Measurements from ENCODE around the gene KRR1. TPM values are rescaled to one million over a fixed set of nuclear protein-coding genes. Genes with fewer than 3 reads are reported as not detected.

Gene KRR1
- total and polyA plus RNA-seq, 8 donors = 6.8 to 23.7 (median 17.1) TPM

GRCh38 chr12:75539889-75540288 lies 28.5 kb upstream of the KRR1 start:
- Histone ChIP-seq H3K27me3 (no peaks in the 10 kb centered on the region), H3K9me3 (no peaks in the 10 kb centered on the region), H3K27ac (no peak overlapping the region), H3K36me3 (no peaks in the 10 kb centered on the region), H3K4me3 (no peak overlapping the region), H3K4me1 (no peaks in the 10 kb centered on the region)
- 69 to 74% methylated on average over 2 of the region's 2 CpGs for WGBS, 2 donors
- no peak for FAIRE-seq
- TF ChIP-seq CTCF (IDR thresholded peaks at IDR 0.05) = no peak
- no peak for DNase-seq
- ATAC-seq = no peak
- intact Hi-C loops (cut with DNase I) = loop anchor here in 1 of 3 donors (10.0 kb wide), 1 partner anchor 495 kb away; the partner anchor contains the start of gene PHLDA1

GRCh38 chr12:75533239-75533638 lies 21.8 kb upstream of the KRR1 start:
- H3K36me3 ChIP-seq = no peaks in the 10 kb centered on the region
- no peak for ATAC-seq
- no peaks in the 10 kb centered on the region for H3K4me1 ChIP-seq
- no peak overlapping the region for H3K4me3 ChIP-seq
- WGBS, 2 donors = 76 to 87% methylated on average over 2 of the region's 2 CpGs
- FAIRE-seq = no peak
- TF ChIP-seq CTCF (IDR thresholded peaks at IDR 0.05) = no peak
- intact Hi-C loops (cut with DNase I) = loop anchor here in 1 of 3 donors (10.0 kb wide), 1 partner anchor 502 kb away; the partner anchor contains the start of gene PHLDA1
- no peaks in the 10 kb centered on the region for H3K9me3 ChIP-seq
- H3K27me3 ChIP-seq = no peaks in the 10 kb centered on the region
- no peak overlapping the region for H3K27ac ChIP-seq
- no peak for DNase-seq

GRCh38 chr12:75529826-75530225 lies 18.4 kb upstream of the KRR1 start:
- H3K4me1 ChIP-seq = no peaks in the 10 kb centered on the region
- no peaks in the 10 kb centered on the region for H3K36me3 ChIP-seq
- DNase-seq (no peak), FAIRE-seq (no peak), ATAC-seq (no peak)
- no peaks in the 10 kb centered on the region for H3K9me3 ChIP-seq
- intact Hi-C loops (cut with DNase I) = loop anchor here in 2 of 3 donors (10.0 kb wide), 1 partner anchor 505 kb away; the partner anchor contains the start of gene PHLDA1 (in 2 of the 2)
- no peak for TF ChIP-seq CTCF (IDR thresholded peaks at IDR 0.05)
- no peaks in the 10 kb centered on the region for H3K27me3 ChIP-seq
- H3K4me3 ChIP-seq = no peak overlapping the region
- H3K27ac ChIP-seq = no peak overlapping the region
- 54 to 59% methylated on average over 1 of the region's 1 CpG for WGBS, 2 donors

GRCh38 chr12:75529316-75529715 lies 17.9 kb upstream of the KRR1 start:
- Histone ChIP-seq H3K36me3 (no peaks in the 10 kb centered on the region), H3K4me1 (no peaks in the 10 kb centered on the region), H3K9me3 (no peaks in the 10 kb centered on the region), H3K4me3 (no peak overlapping the region), H3K27ac (no peak overlapping the region), H3K27me3 (no peaks in the 10 kb centered on the region)
- no peak for ATAC-seq
- WGBS, 2 donors = 74 to 89% methylated on average over 1 of the region's 1 CpG
- intact Hi-C loops (cut with DNase I) = loop anchor here in 1 of 3 donors (10.0 kb wide), 1 partner anchor 505 kb away; the partner anchor contains the start of gene PHLDA1
- FAIRE-seq = no peak
- no peak for DNase-seq
- TF ChIP-seq CTCF (IDR thresholded peaks at IDR 0.05) = no peak

- ATAC-seq = no peak
- H3K36me3 ChIP-seq = no peaks in the 10 kb centered on the region
- 78 to 89% methylated on average over 2 of the region's 2 CpGs for WGBS, 2 donors
- no peak for DNase-seq
- H3K4me1 ChIP-seq = no peaks in the 10 kb centered on the region
- intact Hi-C loops (cut with DNase I) = loop anchor here in 1 of 3 donors (10.0 kb wide), 1 partner anchor 506 kb away; the partner anchor contains the start of gene PHLDA1
- no peaks in the 10 kb centered on the region for H3K27me3 ChIP-seq
- H3K9me3 ChIP-seq = no peaks in the 10 kb centered on the region
- H3K4me3 ChIP-seq = no peak overlapping the region
- no peak for TF ChIP-seq CTCF (IDR thresholded peaks at IDR 0.05)
- no peak for FAIRE-seq
- no peak overlapping the region for H3K27ac ChIP-seq
Measured at GRCh38 chr12:75528692-75529091, 17.3 kb upstream of the KRR1 start.
